Suprapubic skin (tissue), 3 donors: ENCODE results near the gene IL17RD.

Experiments
- POLR2AphosphoS5 ChIP-seq, 3 donors: sonication (generic); formaldehyde crosslinking; IDR thresholded peaks; one replicate each; pipeline ENCODE4 v1.6.1; 2017; ENCODE audit warnings: antibody characterized with exemption in 3 of 3
- TF ChIP-seq, protein P1 (sequence below), 2 donors: fragments of 200-600 bp in 1 of 2; fragments of 450-650 bp in 1 of 2; sonication (generic) in 1 of 2; IDR thresholded peaks; one replicate each; pipeline ENCODE4 v1.5.1; 2016 to 2019; ENCODE audit warnings: antibody characterized with exemption in 2 of 2, mild to moderate bottlenecking in 1 of 2, moderate library complexity in 1 of 2

GRCh38 chr3:57130571-57131209 is 34.5 kb downstream of the IL17RD start:
- TF ChIP-seq, protein P1, sequence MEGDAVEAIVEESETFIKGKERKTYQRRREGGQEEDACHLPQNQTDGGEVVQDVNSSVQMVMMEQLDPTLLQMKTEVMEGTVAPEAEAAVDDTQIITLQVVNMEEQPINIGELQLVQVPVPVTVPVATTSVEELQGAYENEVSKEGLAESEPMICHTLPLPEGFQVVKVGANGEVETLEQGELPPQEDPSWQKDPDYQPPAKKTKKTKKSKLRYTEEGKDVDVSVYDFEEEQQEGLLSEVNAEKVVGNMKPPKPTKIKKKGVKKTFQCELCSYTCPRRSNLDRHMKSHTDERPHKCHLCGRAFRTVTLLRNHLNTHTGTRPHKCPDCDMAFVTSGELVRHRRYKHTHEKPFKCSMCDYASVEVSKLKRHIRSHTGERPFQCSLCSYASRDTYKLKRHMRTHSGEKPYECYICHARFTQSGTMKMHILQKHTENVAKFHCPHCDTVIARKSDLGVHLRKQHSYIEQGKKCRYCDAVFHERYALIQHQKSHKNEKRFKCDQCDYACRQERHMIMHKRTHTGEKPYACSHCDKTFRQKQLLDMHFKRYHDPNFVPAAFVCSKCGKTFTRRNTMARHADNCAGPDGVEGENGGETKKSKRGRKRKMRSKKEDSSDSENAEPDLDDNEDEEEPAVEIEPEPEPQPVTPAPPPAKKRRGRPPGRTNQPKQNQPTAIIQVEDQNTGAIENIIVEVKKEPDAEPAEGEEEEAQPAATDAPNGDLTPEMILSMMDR (IDR thresholded peaks at IDR 0.05): no peak
- no peak for TF ChIP-seq POLR2AphosphoS5 (IDR thresholded peaks at IDR 0.05)
